DND-41 (cell line): ENCODE measurements around the gene UBXN4.

Source experiments
- CTCF ChIP-seq: IDR thresholded peaks from 2 replicates; pipeline ENCODE4 v1.5.1; 2012; ENCODE audit warnings: borderline replicate concordance, low read length, moderate library complexity, mild to moderate bottlenecking; ENCODE audit not compliant: poor library complexity, severe bottlenecking; ENCODE audit errors: extremely low read depth
- EZH2 ChIP-seq: IDR thresholded peaks from 3 replicates; pipeline ENCODE4 v1.6.1; 2012; ENCODE audit warnings: borderline replicate concordance, low read depth, mild to moderate bottlenecking, moderate library complexity, low read length, inconsistent platforms; ENCODE audit not compliant: severe bottlenecking

- TF ChIP-seq EZH2 (no peak), CTCF (no peak)
Observed at GRCh38 chr2:135776367-135776766, 34.7 kb downstream of the UBXN4 start.
